IMR-90 (cell line): ENCODE measurements around the gene LRRC18. TPM values are rescaled to one million over a fixed set of nuclear protein-coding genes. Genes with fewer than 3 reads are reported as not detected.

Experiments used
- ATAC-seq: fragments of 200-7000 bp; cut with Tn5 transposase; 2 replicates; pipeline ENCODE4 v1.9.1; 2020; ENCODE audit warnings: low read depth, mild to moderate bottlenecking, moderate library complexity
- BruUV-seq: library from RNA; stranded (reverse); fragments of 400-500 nt; replicated peaks from 2 replicates; lab custom pipeline; 2021; lab: Mats Ljungman, UMichigan
- CTCF ChIA-PET: fragments of 300-600 bp; formaldehyde crosslinking; extraction: SDS; loops from one replicate; lab custom pipeline; 2021; ENCODE audit warnings: antibody characterized with exemption; lab: Yijun Ruan, JAX
- POLR2A ChIA-PET: fragments of 300-600 bp; sonication (Branson Sonifier 250); formaldehyde crosslinking; loops from one replicate; lab custom pipeline; 2022; ENCODE audit warnings: antibody characterized with exemption; ENCODE audit not compliant: unreplicated experiment; lab: Charles Lee
- DNase-seq: peaks from one replicate; pipeline ENCODE4 v3.0.0; 2013
- H2AFZ ChIP-seq: replicated peaks from 2 replicates; pipeline ENCODE3; 2013; ENCODE audit warnings: low read length, mild to moderate bottlenecking; ENCODE audit not compliant: poor library complexity
- H2AK5ac ChIP-seq: 2 replicates; pipeline ENCODE4 v1.6.1; 2013; ENCODE audit warnings: low read depth, low read length, inconsistent platforms
- H2AK9ac ChIP-seq: replicated peaks from 2 replicates; pipeline ENCODE3; 2013; ENCODE audit warnings: mild to moderate bottlenecking, low read depth, low read length, moderate library complexity; ENCODE audit not compliant: poor library complexity
- H2BK120ac ChIP-seq: 2 replicates; pipeline ENCODE4 v1.6.1; 2013; ENCODE audit warnings: low read depth, low read length, inconsistent platforms
- H2BK15ac ChIP-seq: 3 replicates; pipeline ENCODE4 v1.6.1; 2013; ENCODE audit warnings: low read depth, low read length, inconsistent platforms
- H2BK20ac ChIP-seq: 2 replicates; pipeline ENCODE4 v1.6.1; 2013; ENCODE audit warnings: low read depth, mild to moderate bottlenecking, inconsistent platforms, low read length, moderate library complexity
- H2BK5ac ChIP-seq: 2 replicates; pipeline ENCODE4 v1.6.1; 2013; ENCODE audit warnings: mild to moderate bottlenecking, low read depth, low read length, inconsistent platforms; ENCODE audit not compliant: poor library complexity, severe bottlenecking
- H3K14ac ChIP-seq: replicated peaks from 2 replicates; pipeline ENCODE4 v1.6.1; 2013; ENCODE audit warnings: low read depth, low read length, inconsistent platforms
- H3K18ac ChIP-seq: 2 replicates; pipeline ENCODE4 v1.6.1; 2013; ENCODE audit warnings: low read depth, low read length, control low read depth
- H3K23ac ChIP-seq: 2 replicates; pipeline ENCODE4 v1.6.1; 2013; ENCODE audit warnings: low read depth, low read length, inconsistent platforms
- H3K27ac ChIP-seq: 2 replicates; pipeline ENCODE4 v1.5.1; 2013; ENCODE audit warnings: mild to moderate bottlenecking, control low read depth, low read length; ENCODE audit not compliant: insufficient read depth
- H3K27me3 ChIP-seq: 2 replicates; pipeline ENCODE4 v1.6.1; 2013; ENCODE audit warnings: low read length; ENCODE audit not compliant: control insufficient read depth, insufficient read depth
- H3K36me3 ChIP-seq: 2 replicates; pipeline ENCODE4 v1.6.1; 2013; ENCODE audit warnings: low read length, mixed read lengths; ENCODE audit not compliant: control insufficient read depth, insufficient read depth
- H3K4ac ChIP-seq: 2 replicates; pipeline ENCODE4 v1.6.1; 2013; ENCODE audit warnings: low read depth, low read length, inconsistent platforms
- H3K4me1 ChIP-seq: 2 replicates; pipeline ENCODE4 v1.6.1; 2013; ENCODE audit warnings: low read length, mixed read lengths; ENCODE audit not compliant: control insufficient read depth, insufficient read depth
- H3K4me2 ChIP-seq: 2 replicates; pipeline ENCODE4 v1.6.1; 2013; ENCODE audit warnings: low read depth, mild to moderate bottlenecking, control low read depth, low read length, moderate library complexity
- H3K4me3 ChIP-seq: 2 replicates; pipeline ENCODE4 v1.5.1; 2013; ENCODE audit warnings: low read depth, mild to moderate bottlenecking, control low read depth, low read length, moderate library complexity; ENCODE audit not compliant: insufficient read depth
- H3K56ac ChIP-seq: 2 replicates; pipeline ENCODE4 v1.6.1; 2013; ENCODE audit warnings: low read length, inconsistent platforms; ENCODE audit not compliant: insufficient read depth; ENCODE audit errors: extremely low read depth
- H3K79me1 ChIP-seq, 2 experiments: 2 replicates each; pipeline ENCODE4 v1.6.1; 2013; ENCODE audit warnings: low read length in 2 of 2, inconsistent platforms in 1 of 2, low read depth in 1 of 2
- H3K9ac ChIP-seq: 2 replicates; pipeline ENCODE4 v1.6.1; 2013; ENCODE audit warnings: low read depth, low read length, control low read depth
- H3K9me1 ChIP-seq: 2 replicates; pipeline ENCODE4 v1.6.1; 2013; ENCODE audit warnings: low read length, inconsistent platforms; ENCODE audit not compliant: insufficient read depth
- H3K9me3 ChIP-seq: 2 replicates; pipeline ENCODE4 v1.6.1; 2013; ENCODE audit warnings: low read length; ENCODE audit not compliant: control insufficient read depth, insufficient read depth
- H4K20me1 ChIP-seq: 2 replicates; pipeline ENCODE4 v1.6.1; 2013; ENCODE audit warnings: low read length, inconsistent platforms; ENCODE audit not compliant: insufficient read depth
- H4K5ac ChIP-seq: 2 replicates; pipeline ENCODE4 v1.6.1; 2013; ENCODE audit warnings: mild to moderate bottlenecking, low read depth, low read length, control low read depth
- H4K8ac ChIP-seq, 2 experiments: 2 replicates each; pipeline ENCODE4 v1.6.1; 2013; ENCODE audit warnings: low read depth in 2 of 2, low read length in 2 of 2, control low read depth in 1 of 2, inconsistent platforms in 1 of 2
- H4K91ac ChIP-seq: 2 replicates; pipeline ENCODE4 v1.6.1; 2013; ENCODE audit warnings: low read depth, low read length, inconsistent platforms; ENCODE audit not compliant: insufficient read depth
- BHLHE40 ChIP-seq: fragments of 150-350 bp; IDR thresholded peaks from 2 replicates; pipeline ENCODE4 v1.6.1; 2016; ENCODE audit warnings: mild to moderate bottlenecking, low read depth, low read length
- CEBPB ChIP-seq: IDR thresholded peaks from 2 replicates; pipeline ENCODE4 v1.6.1; 2012; ENCODE audit warnings: low read depth, low read length, improper control_type of control experiment
- CHD1 ChIP-seq: IDR thresholded peaks from 2 replicates; pipeline ENCODE4 v1.6.1; 2012; ENCODE audit warnings: low read depth, low read length, improper control_type of control experiment
- FOS ChIP-seq: fragments of 150-350 bp; IDR thresholded peaks from 2 replicates; pipeline ENCODE4 v1.6.1; 2016; ENCODE audit warnings: low read depth, low read length
- MAFK ChIP-seq: IDR thresholded peaks from 2 replicates; pipeline ENCODE4 v1.6.1; 2012; ENCODE audit warnings: low read depth, low read length, improper control_type of control experiment
- MAZ ChIP-seq: IDR thresholded peaks from 2 replicates; pipeline ENCODE4 v1.6.1; 2012; ENCODE audit warnings: low read depth, mild to moderate bottlenecking, low read length, improper control_type of control experiment, moderate library complexity, borderline replicate concordance
- MXI1 ChIP-seq: IDR thresholded peaks from 2 replicates; pipeline ENCODE4 v1.6.1; 2012; ENCODE audit warnings: low read depth, mild to moderate bottlenecking, low read length, moderate library complexity, borderline replicate concordance
- NFE2L2 ChIP-seq: fragments of 150-350 bp; IDR thresholded peaks from 2 replicates; pipeline ENCODE4 v1.6.1; 2016; ENCODE audit warnings: low read depth, mild to moderate bottlenecking, low read length
- POLR2A ChIP-seq: IDR thresholded peaks from 2 replicates; pipeline ENCODE4 v1.6.1; 2012; ENCODE audit warnings: mild to moderate bottlenecking, low read depth, low read length
- RAD21 ChIP-seq: IDR thresholded peaks from 2 replicates; pipeline ENCODE4 v1.6.1; 2012; ENCODE audit warnings: low read length, improper control_type of control experiment
- RCOR1 ChIP-seq: IDR thresholded peaks from 2 replicates; pipeline ENCODE4 v1.6.1; 2012; ENCODE audit warnings: mild to moderate bottlenecking, low read length, improper control_type of control experiment; ENCODE audit not compliant: insufficient replicate concordance
- RFX5 ChIP-seq: IDR thresholded peaks from 2 replicates; pipeline ENCODE4 v1.8.0; 2012; ENCODE audit warnings: low read depth, mild to moderate bottlenecking, low read length, moderate library complexity
- SMC3 ChIP-seq: fragments of 150-350 bp; IDR thresholded peaks from 2 replicates; pipeline ENCODE4 v1.6.1; 2016; ENCODE audit warnings: low read depth, mild to moderate bottlenecking, antibody characterized with exemption, low read length, moderate library complexity
- WGBS, 2 experiments: methylation state at CpG; one replicate each; pipeline versions ENCODE4 v1.1.5 to v1.1.7; 2013; ENCODE audit warnings: missing lambda C conversion rate in 2 of 2; ENCODE audit not compliant: insufficient read length in 1 of 2; ENCODE audit errors: extremely low coverage in 2 of 2; 5-methylcytosine and 5-hydroxymethylcytosine counted together
- dilution Hi-C: fragments of 300-500 bp; cut with HindIII; formaldehyde crosslinking; loops from one replicate; pipeline ENCODE4 v1.14.3; 2018; ENCODE audit warnings: low sequenced_read_pairs; ENCODE audit not compliant: unreplicated experiment
- in situ Hi-C: fragments of 300-500 bp; cut with MboI; formaldehyde crosslinking; loops from 3 replicates; pipeline ENCODE4 v1.14.3; 2019; ENCODE audit warnings: low sequenced_read_pairs, inconsistent platforms, mixed read lengths
- intact Hi-C: fragments of 100-400 bp; cut with micrococcal nuclease; formaldehyde crosslinking; loops from 2 replicates; pipeline ENCODE4 v1.10.0; 2022
- polyA plus RNA-seq, 3 experiments: library from polyadenylated mRNA; depleted of rRNA; stranded (reverse); fragments of >200 nt; gene quantifications; 2 replicates each; pipeline ENCODE4 v1.2.3, GENCODE V29; 2012; ENCODE audit warnings: low replicate concordance in 1 of 3
- total RNA-seq: library from RNA; depleted of rRNA; stranded (reverse); fragments of >200 nt; gene quantifications from 2 replicates; pipeline ENCODE4 v1.2.3, GENCODE V29; 2012
- TF ChIP-seq, protein P1 (sequence below): fragments of 150-350 bp; IDR thresholded peaks from 2 replicates; pipeline ENCODE4 v1.6.1; 2016; ENCODE audit warnings: low read depth, mild to moderate bottlenecking, low read length, moderate library complexity, borderline replicate concordance
- TF ChIP-seq, protein P2 (sequence below): conservative IDR thresholded peaks from 2 replicates; pipeline ENCODE4 v1.5.1; 2012; ENCODE audit warnings: mild to moderate bottlenecking, low read depth, low read length, improper control_type of control experiment
- TF ChIP-seq, protein P3 (sequence below): fragments of 150-350 bp; IDR thresholded peaks from 2 replicates; pipeline ENCODE4 v1.6.1; 2017; ENCODE audit warnings: mild to moderate bottlenecking, antibody characterized with exemption, low read length, low read depth

The LRRC18 gene
- total and polyA plus RNA-seq, 2 of the 4 experiments (the other 2 are of a cell fraction): not detected

DNA sequence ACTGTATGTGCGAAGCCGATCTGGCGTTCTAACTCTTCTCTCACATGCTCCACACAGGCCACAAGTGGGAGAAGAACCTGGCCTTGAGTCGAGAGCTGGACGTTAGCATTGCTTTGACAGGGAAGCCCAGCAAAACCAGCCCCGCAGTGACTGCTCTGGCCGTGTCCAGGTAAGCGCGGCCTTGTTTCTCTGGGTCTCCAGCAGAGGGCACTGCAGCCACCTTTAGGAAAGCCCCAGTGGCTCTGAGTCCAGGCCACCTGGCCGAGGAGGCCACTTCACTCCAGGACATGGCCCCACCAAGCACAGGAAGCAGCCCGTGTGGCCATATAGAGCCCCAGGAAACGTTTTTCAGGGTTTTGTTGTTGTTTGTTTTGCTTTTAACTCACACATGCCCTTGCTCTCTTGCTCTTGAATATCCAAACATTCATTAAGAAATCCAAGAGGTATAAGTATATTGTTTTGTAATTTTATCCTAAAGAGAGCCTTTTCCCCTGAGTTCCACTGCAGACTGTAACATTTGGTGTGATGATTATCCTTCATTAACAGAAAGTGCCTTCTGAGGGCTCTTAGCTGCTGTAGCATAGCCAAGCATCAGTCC, 41.8 kb upstream of the LRRC18 start:
- no peaks in the 10 kb centered on the region for H3K9me1 ChIP-seq
- CTCF ChIA-PET: no interaction called here

More for the DNA sequence above, 41.8 kb upstream of the LRRC18 start:
- H3K9ac ChIP-seq: no peak overlapping the region
- H3K4me3 ChIP-seq: no peak overlapping the region
- H4K5ac ChIP-seq: no peak overlapping the region
- H2AFZ ChIP-seq: peak overlapping the region; percentile 26
- H4K20me1 ChIP-seq: no peaks in the 10 kb centered on the region
- H3K36me3 ChIP-seq: no peaks in the 10 kb centered on the region
- H2BK5ac ChIP-seq: no peak overlapping the region
- no peak overlapping the region for H2AK9ac ChIP-seq
- 0% methylated on average over 5 of the region's 12 CpGs; no CpG with 5 or more reads in 1 of the 2 experiments for WGBS, 2 experiments
- peak; percentile 41 for DNase-seq
- H3K18ac ChIP-seq: no peak overlapping the region
- no peak overlapping the region for H2BK120ac ChIP-seq
- POLR2A ChIA-PET: no interaction called here
- no peak overlapping the region for H3K4ac ChIP-seq
- no peak overlapping the region for H3K14ac ChIP-seq
- TF ChIP-seq NFE2L2 (no peak), BHLHE40 (no peak), FOS (no peak), CEBPB (no peak), RFX5 (no peak), RAD21 (peak; percentile 79), POLR2A (no peak), MAZ (no peak), CHD1 (no peak), MAFK (no peak), RCOR1 (no peak), SMC3 (peak; percentile 83), MXI1 (no peak)
- TF ChIP-seq, protein P1, sequence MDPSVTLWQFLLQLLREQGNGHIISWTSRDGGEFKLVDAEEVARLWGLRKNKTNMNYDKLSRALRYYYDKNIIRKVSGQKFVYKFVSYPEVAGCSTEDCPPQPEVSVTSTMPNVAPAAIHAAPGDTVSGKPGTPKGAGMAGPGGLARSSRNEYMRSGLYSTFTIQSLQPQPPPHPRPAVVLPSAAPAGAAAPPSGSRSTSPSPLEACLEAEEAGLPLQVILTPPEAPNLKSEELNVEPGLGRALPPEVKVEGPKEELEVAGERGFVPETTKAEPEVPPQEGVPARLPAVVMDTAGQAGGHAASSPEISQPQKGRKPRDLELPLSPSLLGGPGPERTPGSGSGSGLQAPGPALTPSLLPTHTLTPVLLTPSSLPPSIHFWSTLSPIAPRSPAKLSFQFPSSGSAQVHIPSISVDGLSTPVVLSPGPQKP: no peak
- TF ChIP-seq, protein P2, sequence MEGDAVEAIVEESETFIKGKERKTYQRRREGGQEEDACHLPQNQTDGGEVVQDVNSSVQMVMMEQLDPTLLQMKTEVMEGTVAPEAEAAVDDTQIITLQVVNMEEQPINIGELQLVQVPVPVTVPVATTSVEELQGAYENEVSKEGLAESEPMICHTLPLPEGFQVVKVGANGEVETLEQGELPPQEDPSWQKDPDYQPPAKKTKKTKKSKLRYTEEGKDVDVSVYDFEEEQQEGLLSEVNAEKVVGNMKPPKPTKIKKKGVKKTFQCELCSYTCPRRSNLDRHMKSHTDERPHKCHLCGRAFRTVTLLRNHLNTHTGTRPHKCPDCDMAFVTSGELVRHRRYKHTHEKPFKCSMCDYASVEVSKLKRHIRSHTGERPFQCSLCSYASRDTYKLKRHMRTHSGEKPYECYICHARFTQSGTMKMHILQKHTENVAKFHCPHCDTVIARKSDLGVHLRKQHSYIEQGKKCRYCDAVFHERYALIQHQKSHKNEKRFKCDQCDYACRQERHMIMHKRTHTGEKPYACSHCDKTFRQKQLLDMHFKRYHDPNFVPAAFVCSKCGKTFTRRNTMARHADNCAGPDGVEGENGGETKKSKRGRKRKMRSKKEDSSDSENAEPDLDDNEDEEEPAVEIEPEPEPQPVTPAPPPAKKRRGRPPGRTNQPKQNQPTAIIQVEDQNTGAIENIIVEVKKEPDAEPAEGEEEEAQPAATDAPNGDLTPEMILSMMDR: peak; percentile 67
- TF ChIP-seq, protein P3, sequence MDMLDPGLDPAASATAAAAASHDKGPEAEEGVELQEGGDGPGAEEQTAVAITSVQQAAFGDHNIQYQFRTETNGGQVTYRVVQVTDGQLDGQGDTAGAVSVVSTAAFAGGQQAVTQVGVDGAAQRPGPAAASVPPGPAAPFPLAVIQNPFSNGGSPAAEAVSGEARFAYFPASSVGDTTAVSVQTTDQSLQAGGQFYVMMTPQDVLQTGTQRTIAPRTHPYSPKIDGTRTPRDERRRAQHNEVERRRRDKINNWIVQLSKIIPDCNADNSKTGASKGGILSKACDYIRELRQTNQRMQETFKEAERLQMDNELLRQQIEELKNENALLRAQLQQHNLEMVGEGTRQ: no peak
- H4K91ac ChIP-seq: no peak overlapping the region
- no peak overlapping the region for H2BK20ac ChIP-seq
- no peaks in the 10 kb centered on the region for H3K9me3 ChIP-seq
- no peaks in the 10 kb centered on the region for H3K4me1 ChIP-seq
- H3K79me1 ChIP-seq: no peaks in the 10 kb centered on the region
- H3K27ac ChIP-seq: no peak overlapping the region
- H3K27me3 ChIP-seq: peaks cover 18% of the 10 kb centered on the region
- intact Hi-C loops: loop anchor here (1.0 to 2.0 kb wide), 4 partner anchors 133 to 531 kb away; partner anchors contain the start of gene VSTM4
- H3K4me2 ChIP-seq: no peak overlapping the region
- H2BK15ac ChIP-seq: no peak overlapping the region
- peak; percentile 95 for ATAC-seq
- no peak overlapping the region for H2AK5ac ChIP-seq
- BruUV-seq: no TSS peak
- no peak overlapping the region for H4K8ac ChIP-seq
- dilution Hi-C loops: no loop called here
- in situ Hi-C loops: no loop called here
- no peak overlapping the region for H3K56ac ChIP-seq
- H3K23ac ChIP-seq: no peak overlapping the region
